Measurements from ENCODE around the gene MPDZ. TPM values are rescaled to one million over a fixed set of nuclear protein-coding genes. Genes with fewer than 3 reads are reported as not detected.

The MPDZ gene
- total and polyA plus RNA-seq, 2 experiments from 2014 or later = 33.0 to 43.1 TPM

GRCh38 chr9:13064676-13065075 is 214.8 kb downstream of the MPDZ start (continued):
- TF ChIP-seq CREB1 (CRISPR knock-in tag; IDR thresholded peaks at IDR 0.05; ENCODE audit: low read depth) (no peak), EZH2 (IDR thresholded peaks at IDR 0.05; ENCODE audit: low read depth, unreplicated experiment) (no peak), CTCF (conservative IDR thresholded peaks at IDR 0.05; ENCODE audit: low read depth in 2 of 2) (no peak), STAT1 (IDR thresholded peaks at IDR 0.05; ENCODE audit: unreplicated experiment) (no peak), NANOG (IDR thresholded peaks at IDR 0.05; ENCODE audit: borderline replicate concordance) (no peak)

- Histone ChIP-seq H3K4me2 (peak overlapping the region; percentile 6; the same call in 1 of the 2 replicates), H3F3A (replicated peaks; ENCODE audit: low read depth) (no peaks in the 10 kb centered on the region)
These were observed 215.5 kb downstream of the MPDZ start for GRCh38 chr9:13063880-13064459.

More at GRCh38 chr9:13063880-13064459, 215.5 kb downstream of the MPDZ start:
- no peak overlapping the region for H3K4me3 ChIP-seq
- H3K27me3 Mint-ChIP-seq (ENCODE audit: insufficient read depth, low read depth, poor library complexity) = no peaks in the 10 kb centered on the region
- no peak overlapping the region for H3K4me3 Mint-ChIP-seq
- H3K4me1 ChIP-seq (ENCODE audit: insufficient read depth) = peaks cover 12% of the 10 kb centered on the region; the same call in 1 of the 2 replicates
- ATAC-seq (no peak), DNase-seq (ENCODE audit: low spot score) (no peak)
- H3K36me3 Mint-ChIP-seq (ENCODE audit: low read depth) = no peaks in the 10 kb centered on the region
- peaks cover 4% of the 10 kb centered on the region for H3K9me2 ChIP-seq (ENCODE audit: insufficient read depth)
- H3K4me1 Mint-ChIP-seq = peaks cover 16% of the 10 kb centered on the region
- no peak overlapping the region for H2AFZ ChIP-seq
- H3K27me3 ChIP-seq (ENCODE audit: insufficient read depth) = no peaks in the 10 kb centered on the region
- no peak overlapping the region for H3K27ac ChIP-seq (ENCODE audit: low read depth)
- H3K27ac Mint-ChIP-seq = 0 out of 2 replicates have a peak overlapping the region, but pooled peaks have one; percentile 18
- H3K79me2 ChIP-seq (replicated peaks; ENCODE audit: insufficient read depth) = no peaks in the 10 kb centered on the region
- H3K36me3 ChIP-seq (ENCODE audit: insufficient read depth) = no peaks in the 10 kb centered on the region
- TF ChIP-seq ZNF462 (CRISPR knock-in tag; IDR thresholded peaks at IDR 0.05) (no peak), EZH2phosphoT487 (IDR thresholded peaks at IDR 0.05; ENCODE audit: unreplicated experiment) (no peak), JUNB (IDR thresholded peaks at IDR 0.05; ENCODE audit: unreplicated experiment) (no peak), POLR2AphosphoS5 (IDR thresholded peaks at IDR 0.05; ENCODE audit: low read depth) (no peak), STAT1 (IDR thresholded peaks at IDR 0.05; ENCODE audit: unreplicated experiment) (no peak), ZNF114 (CRISPR knock-in tag; IDR thresholded peaks at IDR 0.05) (no peak), ZNF331 (CRISPR knock-in tag; IDR thresholded peaks at IDR 0.05; ENCODE audit: low read depth) (no peak), CREB1 (CRISPR knock-in tag; IDR thresholded peaks at IDR 0.05; ENCODE audit: low read depth) (no peak)
- H4K20me1 ChIP-seq (replicated peaks; ENCODE audit: insufficient read depth) = no peaks in the 10 kb centered on the region
- no peaks in the 10 kb centered on the region for H3K9me3 Mint-ChIP-seq

Data from GM23338 (cell line).